IPS-18a (cell line): ENCODE measurements around the gene LEP.

Experiments used
- H3K27ac ChIP-seq: one replicate; pipeline ENCODE4 v1.5.1; 2013; ENCODE audit warnings: low read length
- H3K27me3 ChIP-seq: one replicate; pipeline ENCODE4 v1.6.1; 2013; ENCODE audit warnings: mild to moderate bottlenecking, low read length; ENCODE audit not compliant: control insufficient read depth, insufficient read depth
- H3K36me3 ChIP-seq: one replicate; pipeline ENCODE4 v1.6.1; 2013; ENCODE audit warnings: low read depth, low read length; ENCODE audit not compliant: control insufficient read depth
- H3K4me1 ChIP-seq: one replicate; pipeline ENCODE4 v1.6.1; 2013; ENCODE audit warnings: low read depth, low read length; ENCODE audit not compliant: control insufficient read depth
- H3K4me3 ChIP-seq: one replicate; pipeline ENCODE4 v1.5.1; 2013; ENCODE audit warnings: low read length
- H3K9ac ChIP-seq: one replicate; pipeline ENCODE4 v1.6.1; 2013; ENCODE audit warnings: mild to moderate bottlenecking, low read length, moderate library complexity
- H3K9me3 ChIP-seq: one replicate; pipeline ENCODE4 v1.6.1; 2013; ENCODE audit warnings: low read depth, low read length; ENCODE audit not compliant: control insufficient read depth

LEP gene

DNA sequence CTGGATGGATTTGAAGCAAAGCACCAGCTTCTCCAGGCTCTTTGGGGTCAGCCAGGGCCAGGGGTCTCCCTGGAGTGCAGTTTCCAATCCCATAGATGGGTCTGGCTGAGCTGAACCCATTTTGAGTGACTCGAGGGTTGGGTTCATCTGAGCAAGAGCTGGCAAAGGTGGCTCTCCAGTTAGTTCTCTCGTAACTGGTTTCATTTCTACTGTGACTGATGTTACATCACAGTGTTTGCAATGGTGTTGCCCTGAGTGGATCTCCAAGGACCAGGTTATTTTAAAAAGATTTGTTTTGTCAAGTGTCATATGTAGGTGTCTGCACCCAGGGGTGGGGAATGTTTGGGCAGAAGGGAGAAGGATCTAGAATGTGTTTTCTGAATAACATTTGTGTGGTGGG, 14.2 kb downstream of the LEP start:
- Histone ChIP-seq H3K36me3 (no peaks in the 10 kb centered on the region), H3K4me1 (peaks cover 10% of the 10 kb centered on the region), H3K27ac (no peak overlapping the region), H3K27me3 (no peaks in the 10 kb centered on the region), H3K9ac (no peak overlapping the region), H3K9me3 (no peaks in the 10 kb centered on the region), H3K4me3 (no peak overlapping the region)

DNA sequence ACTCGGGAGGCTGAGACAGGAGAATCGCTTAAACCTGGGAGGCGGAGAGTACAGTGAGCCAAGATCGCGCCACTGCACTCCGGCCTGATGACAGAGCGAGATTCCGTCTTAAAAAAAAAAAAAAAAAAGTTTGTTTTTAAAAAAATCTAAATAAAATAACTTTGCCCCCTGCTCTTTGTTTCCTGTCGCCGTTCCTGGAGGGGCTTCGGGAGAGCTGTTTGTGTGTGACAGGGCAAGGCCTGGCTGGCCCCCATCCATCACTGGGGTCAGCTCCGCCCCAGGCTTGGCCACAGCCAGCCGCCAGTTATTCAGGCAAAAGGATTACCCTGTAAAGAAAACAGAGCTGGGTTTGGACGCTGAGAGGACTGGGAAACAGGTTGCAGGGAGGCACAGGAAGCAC, 16.4 kb downstream of the LEP start:
- Histone ChIP-seq H3K4me1 (peaks cover 10% of the 10 kb centered on the region), H3K4me3 (no peak overlapping the region), H3K36me3 (no peaks in the 10 kb centered on the region), H3K9ac (no peak overlapping the region), H3K9me3 (no peaks in the 10 kb centered on the region), H3K27ac (no peak overlapping the region), H3K27me3 (no peaks in the 10 kb centered on the region)

DNA sequence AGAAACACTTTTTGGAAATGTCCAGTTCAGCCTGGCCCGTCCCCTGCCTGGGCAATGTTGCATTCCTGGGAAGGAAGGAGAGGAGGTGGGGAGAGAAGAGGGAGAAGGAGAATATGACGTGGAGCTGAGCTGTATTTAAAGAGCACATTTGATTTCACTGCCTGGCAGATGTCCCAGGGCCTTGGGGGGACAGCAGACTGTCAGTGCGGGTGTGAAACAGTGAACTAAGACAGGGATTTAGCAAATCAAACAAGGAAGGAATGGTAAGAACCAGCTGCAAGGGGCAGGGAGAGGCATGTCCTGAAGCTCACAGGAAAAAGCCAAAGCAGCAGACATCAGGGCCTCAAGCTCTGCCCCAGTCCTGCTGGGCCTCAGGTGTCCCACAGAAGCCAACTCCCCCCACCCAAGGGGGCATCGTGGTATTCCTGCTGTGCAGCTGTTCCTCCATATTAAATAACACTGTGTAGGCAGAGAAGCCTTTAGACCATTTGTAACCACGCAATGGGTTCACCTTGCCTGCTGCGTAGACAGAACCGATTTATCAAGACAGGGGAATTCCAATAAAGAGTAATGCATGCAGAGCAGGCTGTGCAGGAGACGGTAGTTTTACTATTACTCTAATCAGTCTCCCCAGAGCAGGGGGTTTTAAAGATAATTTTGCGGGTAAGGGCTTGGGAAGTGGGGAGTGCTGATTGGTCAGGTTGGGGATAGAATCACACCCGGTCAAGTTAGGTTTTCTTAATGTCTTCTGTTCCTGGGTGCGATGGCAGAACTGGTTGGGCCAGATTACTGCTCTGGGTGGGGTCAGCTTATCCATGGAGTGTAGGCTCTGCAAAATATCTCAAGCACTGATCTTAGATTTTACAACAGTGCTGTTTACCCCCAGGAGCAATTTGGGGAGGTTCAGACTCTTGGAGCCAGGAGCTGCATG, 18.3 kb downstream of the LEP start:
- no peaks in the 10 kb centered on the region for H3K36me3 ChIP-seq
- H3K9ac ChIP-seq, result no peak overlapping the region
- H3K27ac ChIP-seq, result no peak overlapping the region
- no peaks in the 10 kb centered on the region for H3K27me3 ChIP-seq
- H3K4me3 ChIP-seq, result no peak overlapping the region
- H3K4me1 ChIP-seq, result peaks cover 15% of the 10 kb centered on the region
- no peaks in the 10 kb centered on the region for H3K9me3 ChIP-seq

DNA sequence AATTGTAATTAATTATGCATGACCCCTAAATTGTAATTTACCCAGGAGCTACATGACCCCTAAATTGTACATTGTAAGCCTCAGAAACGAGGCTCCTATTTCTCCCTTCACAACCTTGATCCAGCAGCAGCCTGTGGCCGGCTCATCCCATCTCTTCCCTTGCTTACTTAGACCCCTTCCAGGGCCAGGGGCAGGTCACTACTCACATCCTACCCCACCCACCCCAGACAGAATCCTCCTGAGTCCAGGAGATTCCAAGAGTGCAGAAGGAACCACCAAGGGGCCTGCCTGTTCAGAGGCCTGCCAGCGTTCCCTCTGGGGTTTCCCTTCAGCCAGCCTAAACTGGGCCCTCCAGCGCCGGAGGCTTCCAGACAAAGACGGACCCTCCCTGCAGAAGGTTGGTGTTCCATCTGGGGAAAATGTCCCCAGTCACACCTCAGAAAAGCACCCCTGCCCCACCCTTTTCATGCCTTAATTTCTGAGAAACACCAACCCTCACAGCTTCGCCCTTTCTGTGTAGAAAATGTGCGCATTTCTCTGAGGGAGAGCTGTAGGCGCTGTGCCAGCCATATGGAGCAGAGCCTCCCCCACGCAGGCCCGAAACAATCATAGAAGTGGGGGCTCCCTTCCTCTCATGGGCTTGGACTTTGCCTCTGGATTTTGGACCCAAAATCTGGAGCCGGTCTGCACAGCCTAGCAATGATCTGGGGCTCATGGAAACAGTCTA, 19.2 kb downstream of the LEP start:
- H3K36me3 ChIP-seq, result no peaks in the 10 kb centered on the region
- H3K9me3 ChIP-seq, result no peaks in the 10 kb centered on the region
- H3K9ac ChIP-seq, result no peak overlapping the region
- no peaks in the 10 kb centered on the region for H3K27me3 ChIP-seq
- H3K4me1 ChIP-seq, result peaks cover 15% of the 10 kb centered on the region
- no peak overlapping the region for H3K4me3 ChIP-seq
- H3K27ac ChIP-seq, result no peak overlapping the region

DNA sequence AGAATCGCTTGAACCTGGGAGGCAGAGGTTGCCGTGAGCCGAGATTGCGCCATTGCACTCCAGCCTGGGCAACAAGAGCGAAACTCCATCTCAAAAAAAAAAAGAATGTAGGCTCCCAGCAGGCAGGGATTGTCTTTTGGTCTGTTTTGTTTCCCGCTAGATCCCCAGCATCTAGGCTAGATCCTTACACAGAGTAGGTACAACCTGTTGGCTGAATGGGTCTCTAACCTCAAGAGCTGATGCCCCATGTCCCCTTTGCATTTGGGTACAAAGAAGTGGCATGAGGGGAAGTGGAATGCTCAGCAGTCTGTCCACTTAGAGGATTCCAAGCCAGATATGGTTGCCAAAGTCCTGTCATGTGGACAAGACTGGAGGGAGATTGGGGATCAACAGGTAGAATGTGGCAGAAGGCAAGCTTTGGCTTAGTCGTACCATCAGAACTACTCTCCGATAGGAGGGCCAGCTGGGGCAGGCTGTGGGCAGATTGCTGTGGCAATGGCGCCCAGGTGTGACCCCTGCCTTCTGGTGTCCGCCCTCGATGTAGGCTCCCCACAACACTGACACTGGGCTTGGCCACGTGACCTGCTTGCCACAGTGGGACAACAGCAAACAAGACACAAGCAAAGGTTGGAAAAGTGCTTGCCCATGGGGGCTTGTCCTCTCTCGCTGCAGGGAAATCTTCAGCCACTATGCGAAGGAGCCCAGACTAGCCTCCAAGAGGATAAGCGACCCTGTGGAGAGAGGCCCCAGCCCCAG, 21.4 kb downstream of the LEP start:
- peaks cover 31% of the 10 kb centered on the region for H3K4me1 ChIP-seq
- no peak overlapping the region for H3K9ac ChIP-seq
- no peak overlapping the region for H3K4me3 ChIP-seq
- H3K27ac ChIP-seq, result no peak overlapping the region
- H3K9me3 ChIP-seq, result no peaks in the 10 kb centered on the region
- no peaks in the 10 kb centered on the region for H3K36me3 ChIP-seq
- no peaks in the 10 kb centered on the region for H3K27me3 ChIP-seq

DNA sequence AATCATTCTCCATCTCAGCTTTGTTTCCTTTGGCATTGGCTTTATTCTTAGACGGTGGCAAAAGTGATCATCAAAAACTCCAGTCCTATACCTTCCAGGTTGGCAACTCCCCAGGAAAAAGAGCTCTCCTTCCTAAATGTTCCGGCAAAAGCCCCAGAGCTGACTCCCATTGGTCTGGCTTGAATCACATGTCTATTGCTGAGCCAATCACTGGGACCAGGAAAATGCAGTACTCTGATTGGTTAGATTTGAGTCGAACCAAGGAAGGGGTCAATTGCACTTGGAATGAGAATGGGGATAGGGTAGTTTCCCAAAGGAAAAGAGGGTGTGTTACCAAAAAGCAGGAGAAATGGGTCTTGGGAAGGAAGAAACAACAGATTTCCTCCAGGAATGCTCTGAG, 22.3 kb downstream of the LEP start:
- Histone ChIP-seq H3K27me3 (no peaks in the 10 kb centered on the region), H3K36me3 (no peaks in the 10 kb centered on the region), H3K9ac (no peak overlapping the region), H3K27ac (no peak overlapping the region), H3K4me1 (peaks cover 37% of the 10 kb centered on the region), H3K9me3 (no peaks in the 10 kb centered on the region), H3K4me3 (no peak overlapping the region)

DNA sequence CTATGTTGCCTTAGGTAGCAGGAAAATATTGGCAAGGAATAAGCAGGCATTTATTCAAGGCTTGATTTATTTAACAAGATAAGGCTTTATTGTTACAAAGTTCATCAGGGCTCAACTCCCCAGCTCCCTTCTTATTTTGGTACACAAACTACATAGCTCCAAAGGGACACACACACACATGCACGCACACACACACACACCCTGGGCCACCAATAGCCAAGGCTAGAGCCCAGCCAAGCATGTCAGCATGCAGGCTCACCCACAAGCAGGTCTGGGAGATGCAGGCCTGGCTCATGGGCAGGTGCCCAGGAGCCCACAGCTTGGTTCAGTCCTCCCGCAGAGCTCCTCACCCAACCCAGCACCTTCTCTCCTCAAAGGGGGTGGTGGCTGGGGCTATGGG, 23.4 kb downstream of the LEP start:
- Histone ChIP-seq H3K4me3 (no peak overlapping the region), H3K27me3 (no peaks in the 10 kb centered on the region), H3K36me3 (no peaks in the 10 kb centered on the region), H3K4me1 (peaks cover 33% of the 10 kb centered on the region), H3K9me3 (no peaks in the 10 kb centered on the region), H3K9ac (no peak overlapping the region), H3K27ac (no peak overlapping the region)

DNA sequence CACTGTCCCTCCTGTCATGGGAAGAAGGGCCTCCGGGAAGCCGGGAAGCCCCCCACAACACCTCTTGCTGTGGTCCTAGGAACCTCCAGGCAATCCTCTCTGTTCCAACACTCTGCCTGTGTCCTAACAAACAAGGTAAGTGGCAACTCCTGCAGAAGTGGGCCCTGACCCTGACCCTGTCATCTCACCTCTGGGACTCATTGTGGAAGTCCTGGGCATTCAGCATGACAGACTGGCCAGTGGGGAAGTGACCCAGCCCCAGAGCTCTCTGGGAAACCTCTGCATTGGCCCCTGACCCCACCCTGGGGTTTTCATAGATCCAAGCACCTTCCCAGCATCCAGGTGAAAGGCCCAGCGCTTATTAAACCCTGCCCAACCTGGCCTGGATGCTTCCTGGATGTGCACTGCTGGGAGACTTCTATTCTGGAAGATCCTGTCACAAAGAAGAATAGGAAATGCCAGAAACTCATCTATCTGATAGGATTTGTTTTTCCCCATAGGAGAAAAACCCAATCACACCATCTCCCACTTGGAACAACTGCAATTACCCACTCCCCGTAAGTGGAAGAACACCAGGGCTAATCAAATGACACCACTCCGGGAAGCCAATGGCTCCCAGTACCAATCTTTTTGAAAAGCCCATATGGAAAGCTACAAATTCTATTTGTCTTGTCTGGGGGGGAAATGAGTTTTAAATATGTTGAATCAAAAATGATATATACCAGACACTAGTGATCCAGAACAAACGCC, 24.3 kb downstream of the LEP start:
- peaks cover 26% of the 10 kb centered on the region for H3K4me1 ChIP-seq
- H3K27ac ChIP-seq, result no peak overlapping the region
- H3K9me3 ChIP-seq, result no peaks in the 10 kb centered on the region
- H3K4me3 ChIP-seq, result no peak overlapping the region
- H3K27me3 ChIP-seq, result no peaks in the 10 kb centered on the region
- H3K9ac ChIP-seq, result no peak overlapping the region
- no peaks in the 10 kb centered on the region for H3K36me3 ChIP-seq

DNA sequence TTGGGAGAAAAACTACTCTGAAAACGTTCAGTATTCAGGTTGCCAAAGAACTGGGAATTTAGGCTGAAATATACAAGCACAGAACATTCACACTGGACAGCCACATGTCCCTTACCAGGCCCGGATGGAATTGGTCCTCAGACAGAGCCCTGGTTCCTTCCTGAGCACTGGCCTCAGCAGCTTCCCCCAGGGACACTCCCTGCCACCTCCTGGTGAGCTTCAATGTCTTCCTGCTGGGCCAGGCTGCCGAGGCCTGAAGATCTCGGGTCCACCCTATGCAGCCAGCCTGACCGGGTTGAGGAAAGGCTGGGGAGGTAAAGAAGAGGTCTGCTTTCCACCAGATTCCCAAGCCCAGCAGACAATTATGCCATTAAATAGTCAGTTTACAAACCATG, 24.8 kb downstream of the LEP start:
- Histone ChIP-seq H3K36me3 (no peaks in the 10 kb centered on the region), H3K4me3 (no peak overlapping the region), H3K4me1 (peaks cover 26% of the 10 kb centered on the region), H3K27me3 (no peaks in the 10 kb centered on the region), H3K27ac (no peak overlapping the region), H3K9ac (no peak overlapping the region), H3K9me3 (no peaks in the 10 kb centered on the region)

DNA sequence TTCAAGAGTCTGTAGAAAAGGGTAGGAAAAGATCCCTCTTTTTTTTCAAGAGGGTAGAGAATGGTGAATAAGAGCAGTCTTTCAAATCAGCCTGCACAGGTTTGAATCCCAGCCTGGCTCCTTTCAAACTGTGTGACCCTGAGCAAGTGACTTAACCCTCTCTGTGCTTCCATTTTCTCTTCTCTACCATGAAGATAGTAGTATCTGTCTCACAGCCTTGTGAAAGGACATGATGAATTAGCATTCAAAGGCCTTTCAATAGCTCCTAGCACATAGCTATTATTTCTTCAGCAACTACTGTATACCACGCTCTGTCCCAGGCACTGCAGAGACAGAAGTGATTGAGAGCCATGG, 25.4 kb downstream of the LEP start:
- Histone ChIP-seq H3K9ac (peak overlapping the region; percentile 47), H3K4me1 (peaks cover 26% of the 10 kb centered on the region), H3K27ac (no peak overlapping the region), H3K27me3 (no peaks in the 10 kb centered on the region), H3K9me3 (no peaks in the 10 kb centered on the region), H3K4me3 (peak overlapping the region; percentile 52), H3K36me3 (no peaks in the 10 kb centered on the region)
